Sigmoid colon (tissue), 4 donors: ENCODE measurements around the gene ASPHD2.

Source experiments
- POLR2A ChIP-seq, 2 donors: fragments of 450-650 bp; IDR thresholded peaks; one replicate each; pipeline ENCODE4 v1.6.1; 2016; ENCODE audit warnings: antibody characterized with exemption in 2 of 2, mild to moderate bottlenecking in 2 of 2, moderate library complexity in 2 of 2
- POLR2AphosphoS5 ChIP-seq, 4 donors: sonication (generic); formaldehyde crosslinking; IDR thresholded peaks; one replicate each; pipeline ENCODE4 v1.6.1; 2017; ENCODE audit warnings: antibody characterized with exemption in 4 of 4
- TF ChIP-seq, protein P1 (sequence below), 4 experiments: fragments of 450-650 bp in 3 of 4; fragments of 200-600 bp in 1 of 4; IDR thresholded peaks; one replicate each; pipeline ENCODE4 v1.5.1; 2016 to 2019; ENCODE audit warnings: antibody characterized with exemption in 4 of 4, mild to moderate bottlenecking in 3 of 4, moderate library complexity in 2 of 4

DNA sequence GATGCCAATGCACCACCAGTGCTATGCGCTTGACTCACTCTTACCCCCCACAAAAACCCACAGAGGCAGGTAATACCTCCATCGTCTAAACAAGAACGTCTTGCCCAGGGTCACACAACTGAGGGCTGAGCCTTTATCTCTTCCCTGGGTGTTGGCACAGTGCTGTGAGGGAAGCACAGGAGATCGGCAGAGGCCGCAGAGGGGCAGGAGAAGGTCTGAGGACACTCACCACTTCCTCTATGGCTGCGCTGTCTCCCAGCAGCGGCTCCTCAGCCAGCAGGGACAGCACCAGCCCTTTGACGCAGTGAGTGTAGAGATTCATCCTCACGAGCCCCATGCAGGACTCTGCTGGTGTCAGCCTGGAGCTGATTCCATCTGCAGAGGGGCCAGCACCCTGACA lies 34.6 kb downstream of the ASPHD2 start:
- TF ChIP-seq, protein P1, sequence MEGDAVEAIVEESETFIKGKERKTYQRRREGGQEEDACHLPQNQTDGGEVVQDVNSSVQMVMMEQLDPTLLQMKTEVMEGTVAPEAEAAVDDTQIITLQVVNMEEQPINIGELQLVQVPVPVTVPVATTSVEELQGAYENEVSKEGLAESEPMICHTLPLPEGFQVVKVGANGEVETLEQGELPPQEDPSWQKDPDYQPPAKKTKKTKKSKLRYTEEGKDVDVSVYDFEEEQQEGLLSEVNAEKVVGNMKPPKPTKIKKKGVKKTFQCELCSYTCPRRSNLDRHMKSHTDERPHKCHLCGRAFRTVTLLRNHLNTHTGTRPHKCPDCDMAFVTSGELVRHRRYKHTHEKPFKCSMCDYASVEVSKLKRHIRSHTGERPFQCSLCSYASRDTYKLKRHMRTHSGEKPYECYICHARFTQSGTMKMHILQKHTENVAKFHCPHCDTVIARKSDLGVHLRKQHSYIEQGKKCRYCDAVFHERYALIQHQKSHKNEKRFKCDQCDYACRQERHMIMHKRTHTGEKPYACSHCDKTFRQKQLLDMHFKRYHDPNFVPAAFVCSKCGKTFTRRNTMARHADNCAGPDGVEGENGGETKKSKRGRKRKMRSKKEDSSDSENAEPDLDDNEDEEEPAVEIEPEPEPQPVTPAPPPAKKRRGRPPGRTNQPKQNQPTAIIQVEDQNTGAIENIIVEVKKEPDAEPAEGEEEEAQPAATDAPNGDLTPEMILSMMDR (IDR thresholded peaks at IDR 0.05) = no peak
- no peak for TF ChIP-seq POLR2A (IDR thresholded peaks at IDR 0.05)
- TF ChIP-seq POLR2AphosphoS5 (IDR thresholded peaks at IDR 0.05) = no peak
